Peyer's patch (tissue), 4 donors: Measurements from ENCODE around the gene TMBIM4.

Source experiments
- CTCF ChIP-seq, 6 experiments: fragments of 450-650 bp in 4 of 6; fragments of 200-600 bp in 2 of 6; sonication (generic) in 1 of 6; IDR thresholded peaks; one replicate each; pipeline ENCODE4 v1.5.1; 2017 to 2019; ENCODE audit warnings: antibody characterized with exemption in 6 of 6, mild to moderate bottlenecking in 3 of 6, moderate library complexity in 1 of 6
- POLR2A ChIP-seq, 2 donors: fragments of 450-650 bp; IDR thresholded peaks; one replicate each; pipeline ENCODE4 v1.5.1; 2017; ENCODE audit warnings: antibody characterized with exemption in 2 of 2, mild to moderate bottlenecking in 2 of 2, moderate library complexity in 2 of 2

- TF ChIP-seq CTCF (IDR thresholded peaks at IDR 0.05) (no peak), POLR2A (IDR thresholded peaks at IDR 0.05) (no peak)
Measured at GRCh38 chr12:66111605-66112004, 58.2 kb downstream of the TMBIM4 start.
